GM12892 (cell line): ENCODE measurements around the gene RBBP7. TPM values are rescaled to one million over a fixed set of nuclear protein-coding genes. Genes with fewer than 3 reads are reported as not detected.

ENCODE experiments used
- DNase-seq: peaks from one replicate; pipeline ENCODE4 v3.0.0; 2011; ENCODE audit not compliant: insufficient read length
- FAIRE-seq: peaks from 2 replicates; lab custom pipeline; 2011; peaks lifted over from hg19 to GRCh38; lab: Jason Lieb, UNC
- POLR2A ChIP-seq: IDR thresholded peaks from 2 replicates; pipeline ENCODE4 v1.6.1; 2011; ENCODE audit warnings: low read depth, low read length, control low read depth
- POLR2AphosphoS5 ChIP-seq: IDR thresholded peaks from 2 replicates; pipeline ENCODE4 v1.6.1; 2011; ENCODE audit warnings: low read depth, low read length, control low read depth
- TAF1 ChIP-seq: IDR thresholded peaks from 2 replicates; pipeline ENCODE4 v1.6.1; 2011; ENCODE audit warnings: low read depth, mild to moderate bottlenecking, control low read depth, low read length, borderline replicate concordance
- polyA plus RNA-seq: library from polyadenylated mRNA; unstranded; fragments of >200 nt; gene quantifications from one replicate; pipeline ENCODE4 v1.2.1, GENCODE V29; 2012; ENCODE audit warnings: missing spikeins, inconsistent platforms; ENCODE audit not compliant: missing spikeins

Gene RBBP7
- polyA plus RNA-seq: 143 TPM

- peak; percentile 76 for DNase-seq
- TF ChIP-seq TAF1 (0 out of 2 replicates have a peak, but pooled peaks have one; percentile 15), POLR2A (peak; percentile 64), POLR2AphosphoS5 (peak; percentile 43; the same call in 1 of the 2 replicates)
- FAIRE-seq: peak; percentile 97
These were observed at the start of gene RBBP7 for GRCh38 chrX:16870095-16870861. RBBP7 (minus strand) TSS chrX:16870362; CDS start chrX:16870053, 309 bp downstream.

GRCh38 chrX:16918979-16919378 is 48.8 kb upstream of the RBBP7 start:
- DNase-seq (no peak), FAIRE-seq (no peak)
- TF ChIP-seq POLR2A (no peak), POLR2AphosphoS5 (no peak), TAF1 (no peak)

GRCh38 chrX:16917120-16917519 is 47.0 kb upstream of the RBBP7 start:
- no peak for TF ChIP-seq POLR2AphosphoS5
- FAIRE-seq (no peak), DNase-seq (no peak)

- DNase-seq (no peak), FAIRE-seq (no peak)
- TF ChIP-seq POLR2AphosphoS5 (no peak), TAF1 (no peak), POLR2A (no peak)
These were observed 46.4 kb upstream of the RBBP7 start for GRCh38 chrX:16916561-16916960.

- no peak for TF ChIP-seq TAF1
- TF ChIP-seq POLR2A: no peak
- no peak for TF ChIP-seq POLR2AphosphoS5
- DNase-seq (no peak), FAIRE-seq (no peak)
These were observed 43.9 kb upstream of the RBBP7 start for GRCh38 chrX:16914058-16914457.

GRCh38 chrX:16910376-16910775 is 40.2 kb upstream of the RBBP7 start:
- TF ChIP-seq POLR2A: no peak
- no peak for TF ChIP-seq TAF1
- no peak for TF ChIP-seq POLR2AphosphoS5
- no peak for FAIRE-seq
- DNase-seq: no peak

- FAIRE-seq (no peak), DNase-seq (no peak)
These were observed 33.3 kb upstream of the RBBP7 start for GRCh38 chrX:16903274-16904022.

GRCh38 chrX:16897445-16897844 is 27.3 kb upstream of the RBBP7 start:
- FAIRE-seq: no peak
- TF ChIP-seq POLR2AphosphoS5 (no peak), POLR2A (no peak), TAF1 (no peak)

More at GRCh38 chrX:16903274-16904022, 33.3 kb upstream of the RBBP7 start:
- no peak for TF ChIP-seq POLR2AphosphoS5
- no peak for TF ChIP-seq POLR2A
- no peak for TF ChIP-seq TAF1

GRCh38 chrX:16892504-16893362 is 22.6 kb upstream of the RBBP7 start:
- FAIRE-seq (peak; percentile 86), DNase-seq (peak; percentile 42)
- TF ChIP-seq POLR2AphosphoS5 (no peak), POLR2A (no peak), TAF1 (no peak)

More at GRCh38 chrX:16897445-16897844, 27.3 kb upstream of the RBBP7 start:
- DNase-seq: no peak

GRCh38 chrX:16885628-16886027 is 15.5 kb upstream of the RBBP7 start:
- TF ChIP-seq POLR2A (no peak), POLR2AphosphoS5 (no peak), TAF1 (no peak)
- DNase-seq (no peak), FAIRE-seq (no peak)

- DNase-seq (no peak), FAIRE-seq (no peak)
- no peak for TF ChIP-seq POLR2AphosphoS5
- no peak for TF ChIP-seq TAF1
- TF ChIP-seq POLR2A: no peak
These were observed 13.3 kb upstream of the RBBP7 start for GRCh38 chrX:16883487-16883804.
